ENCODE results near the gene PRRG3.

The PRRG3 gene

DNA sequence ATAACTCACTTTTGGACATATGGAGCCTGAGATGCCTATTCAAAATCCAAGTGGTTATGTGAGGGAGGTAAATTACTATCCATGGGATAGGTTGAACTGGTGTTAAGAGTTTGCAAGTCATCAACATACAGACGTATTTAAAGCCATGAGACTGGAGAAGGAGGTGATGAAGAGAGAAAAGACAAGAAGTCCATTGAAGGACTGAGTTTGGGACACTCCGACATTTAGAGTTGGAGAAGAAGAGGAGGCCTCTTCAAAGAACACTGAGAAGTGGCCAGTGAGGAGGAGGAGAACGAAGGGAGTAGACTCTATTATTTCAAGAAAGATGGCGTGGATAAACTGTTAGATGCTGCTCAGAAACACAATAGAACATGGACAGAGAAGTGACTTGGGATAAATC, 39.2 kb downstream of the PRRG3 start, which contains the start of gene CNGA2:
CNGA2 (plus strand) TSS at position 301 of the 400 bp plus-strand sequence. CDS start 3,738 bp downstream, outside the sequence.
- ChIA-PET POLR2A (no interaction called here), CTCF (no interaction called here)
- DNase-seq (ENCODE audit: extremely low spot score) = no peak
- no peak for TF ChIP-seq FOXA1 (IDR thresholded peaks at IDR 0.05)
- no peak for TF ChIP-seq HDGF (IDR thresholded peaks at IDR 0.05; ENCODE audit: borderline replicate concordance)
- TF ChIP-seq FOXK2 (IDR thresholded peaks at IDR 0.05) = no peak

DNA sequence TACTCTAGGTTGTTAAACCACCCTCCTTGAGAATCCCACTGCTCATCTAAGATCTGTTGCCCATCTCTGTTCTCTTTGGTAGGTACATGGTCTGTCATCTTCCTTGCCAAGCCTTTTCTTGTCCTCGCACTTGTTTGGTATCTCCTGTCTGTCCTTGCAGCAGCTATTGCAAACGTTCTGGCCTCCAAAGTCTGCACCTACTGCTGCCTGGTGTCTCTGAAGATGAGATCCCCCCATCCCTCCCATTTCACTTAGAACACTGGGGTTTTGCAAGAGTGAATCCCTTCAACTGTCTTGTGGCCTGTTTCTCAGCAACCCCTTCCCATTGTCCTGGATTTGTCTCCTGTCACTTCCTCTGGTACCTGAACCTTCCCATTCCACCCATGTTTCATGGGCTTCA, 40.0 kb downstream of the PRRG3 start:
- no peak for TF ChIP-seq BHLHE40 (IDR thresholded peaks at IDR 0.05; ENCODE audit: borderline replicate concordance)
- no peak for TF ChIP-seq SP1 (IDR thresholded peaks at IDR 0.05)
- TF ChIP-seq NFRKB (IDR thresholded peaks at IDR 0.05) = no peak
- TF ChIP-seq ELF4 (IDR thresholded peaks at IDR 0.05) = no peak
- no peak for TF ChIP-seq L3MBTL2 (conservative IDR thresholded peaks at IDR 0.05)
- ChIA-PET CTCF (no interaction called here), POLR2A (no interaction called here)
- no peak for DNase-seq (ENCODE audit: extremely low spot score)

DNA sequence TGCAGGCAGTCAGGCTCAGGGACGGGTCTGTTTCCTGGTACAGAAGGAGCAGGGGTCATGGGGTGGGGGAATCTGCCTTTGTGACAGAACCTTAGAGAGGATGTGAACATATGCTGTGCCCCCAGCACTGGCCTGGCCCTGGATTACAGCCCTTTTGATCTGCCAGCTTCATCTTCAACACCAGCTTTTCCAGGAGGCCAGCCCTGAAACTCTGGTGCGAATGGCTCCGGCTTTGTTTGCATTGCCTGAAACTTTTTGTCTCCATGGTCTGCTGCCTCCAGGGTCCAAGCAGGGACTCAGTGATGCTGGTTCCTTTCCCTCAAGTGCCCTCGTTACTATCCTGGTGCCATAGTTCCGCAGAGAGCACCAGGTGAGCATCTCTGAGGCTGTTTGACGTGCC, 41.4 kb downstream of the PRRG3 start:
- POLR2A ChIA-PET = no interaction called here
- no peak for DNase-seq (ENCODE audit: extremely low spot score)
- CTCF ChIA-PET = no interaction called here

DNA sequence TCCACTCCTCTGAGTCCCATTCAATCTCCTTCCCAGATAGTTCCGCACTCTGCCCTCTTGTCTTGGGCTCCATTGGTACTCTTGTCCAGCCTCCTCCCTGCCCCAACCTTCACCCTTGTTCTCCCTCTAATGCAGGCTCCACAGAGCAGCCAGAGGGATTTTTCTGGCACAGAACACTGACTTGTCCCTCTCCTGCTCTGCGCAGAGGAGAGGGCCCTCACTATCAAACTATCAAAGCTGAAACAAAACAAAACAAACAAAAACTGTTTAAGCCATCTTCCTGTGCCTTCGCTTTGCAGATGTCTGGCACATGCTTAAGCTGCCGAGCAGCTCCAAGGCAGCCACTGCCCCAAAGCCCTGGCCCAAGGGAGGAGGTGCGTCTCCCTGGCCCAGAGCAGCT, 42.2 kb downstream of the PRRG3 start:
- CTCF ChIA-PET = no interaction called here
- DNase-seq (ENCODE audit: extremely low spot score) = no peak
- POLR2A ChIA-PET = no interaction called here
- TF ChIP-seq CTBP1 (IDR thresholded peaks at IDR 0.05; ENCODE audit: borderline replicate concordance) = no peak
- no peak for TF ChIP-seq ARNT (IDR thresholded peaks at IDR 0.05)
- no peak for TF ChIP-seq LEF1 (IDR thresholded peaks at IDR 0.05; ENCODE audit: borderline replicate concordance)
- no peak for TF ChIP-seq FOXK2 (IDR thresholded peaks at IDR 0.05)
- no peak for TF ChIP-seq SUZ12 (IDR thresholded peaks at IDR 0.05)
- TF ChIP-seq TARDBP (IDR thresholded peaks at IDR 0.05) = no peak
- TF ChIP-seq HDGF (IDR thresholded peaks at IDR 0.05; ENCODE audit: borderline replicate concordance) = no peak

More for the DNA sequence above, 41.4 kb downstream of the PRRG3 start:
- TF ChIP-seq CTBP1 (IDR thresholded peaks at IDR 0.05; ENCODE audit: borderline replicate concordance) = no peak
- no peak for TF ChIP-seq ARNT (IDR thresholded peaks at IDR 0.05)

DNA sequence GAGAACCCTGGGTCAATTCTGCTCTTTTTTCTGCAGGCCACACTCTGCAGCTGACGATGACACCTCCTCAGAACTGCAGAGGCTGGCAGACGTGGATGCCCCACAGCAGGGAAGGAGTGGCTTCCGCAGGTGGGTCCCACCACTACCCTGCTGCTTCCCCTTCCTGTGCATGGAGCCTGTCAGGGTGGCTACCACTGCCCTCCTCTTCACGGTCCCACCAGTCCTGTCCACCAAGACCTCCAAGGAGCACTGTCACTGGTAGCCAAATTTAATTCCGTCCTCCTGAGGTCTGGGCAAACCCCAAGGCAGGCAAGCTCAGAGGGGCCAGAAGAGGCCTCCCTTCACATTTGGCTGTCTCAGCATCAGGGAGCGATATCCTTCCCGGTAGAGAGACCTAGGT, 43.5 kb downstream of the PRRG3 start:
- no peak for DNase-seq (ENCODE audit: extremely low spot score)
- ChIA-PET POLR2A (no interaction called here), CTCF (no interaction called here)
- TF ChIP-seq, protein P1, sequence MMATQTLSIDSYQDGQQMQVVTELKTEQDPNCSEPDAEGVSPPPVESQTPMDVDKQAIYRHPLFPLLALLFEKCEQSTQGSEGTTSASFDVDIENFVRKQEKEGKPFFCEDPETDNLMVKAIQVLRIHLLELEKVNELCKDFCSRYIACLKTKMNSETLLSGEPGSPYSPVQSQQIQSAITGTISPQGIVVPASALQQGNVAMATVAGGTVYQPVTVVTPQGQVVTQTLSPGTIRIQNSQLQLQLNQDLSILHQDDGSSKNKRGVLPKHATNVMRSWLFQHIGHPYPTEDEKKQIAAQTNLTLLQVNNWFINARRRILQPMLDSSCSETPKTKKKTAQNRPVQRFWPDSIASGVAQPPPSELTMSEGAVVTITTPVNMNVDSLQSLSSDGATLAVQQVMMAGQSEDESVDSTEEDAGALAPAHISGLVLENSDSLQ (IDR thresholded peaks at IDR 0.05) = no peak
- TF ChIP-seq FOXA1 (IDR thresholded peaks at IDR 0.05) (no peak), FOXM1 (IDR thresholded peaks at IDR 0.05; ENCODE audit: borderline replicate concordance) (no peak), SUZ12 (IDR thresholded peaks at IDR 0.05) (no peak), FOXK2 (IDR thresholded peaks at IDR 0.05) (no peak), BHLHE40 (IDR thresholded peaks at IDR 0.05; ENCODE audit: borderline replicate concordance) (no peak), ELF4 (IDR thresholded peaks at IDR 0.05) (no peak), TARDBP (IDR thresholded peaks at IDR 0.05) (no peak), CTBP1 (IDR thresholded peaks at IDR 0.05; ENCODE audit: borderline replicate concordance) (no peak), NFRKB (IDR thresholded peaks at IDR 0.05) (no peak), ZNF384 (IDR thresholded peaks at IDR 0.05) (no peak), L3MBTL2 (conservative IDR thresholded peaks at IDR 0.05) (no peak), ARNT (IDR thresholded peaks at IDR 0.05) (no peak), HDGF (IDR thresholded peaks at IDR 0.05; ENCODE audit: borderline replicate concordance) (no peak), LEF1 (IDR thresholded peaks at IDR 0.05; ENCODE audit: borderline replicate concordance) (no peak), SP1 (IDR thresholded peaks at IDR 0.05) (no peak)

DNA sequence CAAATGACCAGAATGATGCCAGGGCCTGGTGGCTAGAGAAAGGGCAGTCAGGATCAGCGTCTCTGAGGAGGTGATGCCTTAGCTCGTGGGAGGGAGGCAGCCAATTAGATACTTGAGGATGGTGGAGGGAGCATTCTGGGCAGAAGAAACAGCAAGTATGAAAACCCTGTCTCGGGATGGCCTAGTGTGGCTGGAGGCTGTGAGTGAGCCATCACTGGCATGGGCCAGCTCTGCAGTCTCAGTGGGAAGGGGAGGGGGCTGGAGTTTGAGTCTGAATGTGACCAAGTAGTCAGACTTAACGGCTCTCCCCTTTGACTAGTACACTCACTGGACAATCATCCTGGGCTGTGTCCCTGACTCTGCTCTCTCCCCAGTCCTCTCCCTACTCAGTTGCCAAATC, 46.3 kb downstream of the PRRG3 start:
- no peak for DNase-seq (ENCODE audit: extremely low spot score)
- POLR2A ChIA-PET = no interaction called here
- TF ChIP-seq ARNT (IDR thresholded peaks at IDR 0.05) (no peak), ELF4 (IDR thresholded peaks at IDR 0.05) (no peak), FOXK2 (IDR thresholded peaks at IDR 0.05) (no peak), SUZ12 (IDR thresholded peaks at IDR 0.05) (no peak), FOXM1 (IDR thresholded peaks at IDR 0.05; ENCODE audit: borderline replicate concordance) (no peak), NFRKB (IDR thresholded peaks at IDR 0.05) (no peak), FOXA1 (IDR thresholded peaks at IDR 0.05) (no peak), TARDBP (IDR thresholded peaks at IDR 0.05) (no peak), L3MBTL2 (conservative IDR thresholded peaks at IDR 0.05) (no peak), LEF1 (IDR thresholded peaks at IDR 0.05; ENCODE audit: borderline replicate concordance) (no peak), BHLHE40 (IDR thresholded peaks at IDR 0.05; ENCODE audit: borderline replicate concordance) (no peak), ZNF384 (IDR thresholded peaks at IDR 0.05) (no peak), CTBP1 (IDR thresholded peaks at IDR 0.05; ENCODE audit: borderline replicate concordance) (no peak), SP1 (IDR thresholded peaks at IDR 0.05) (no peak), HDGF (IDR thresholded peaks at IDR 0.05; ENCODE audit: borderline replicate concordance) (no peak)
- TF ChIP-seq, protein P1 (IDR thresholded peaks at IDR 0.05) = no peak
- CTCF ChIA-PET = no interaction called here

DNA sequence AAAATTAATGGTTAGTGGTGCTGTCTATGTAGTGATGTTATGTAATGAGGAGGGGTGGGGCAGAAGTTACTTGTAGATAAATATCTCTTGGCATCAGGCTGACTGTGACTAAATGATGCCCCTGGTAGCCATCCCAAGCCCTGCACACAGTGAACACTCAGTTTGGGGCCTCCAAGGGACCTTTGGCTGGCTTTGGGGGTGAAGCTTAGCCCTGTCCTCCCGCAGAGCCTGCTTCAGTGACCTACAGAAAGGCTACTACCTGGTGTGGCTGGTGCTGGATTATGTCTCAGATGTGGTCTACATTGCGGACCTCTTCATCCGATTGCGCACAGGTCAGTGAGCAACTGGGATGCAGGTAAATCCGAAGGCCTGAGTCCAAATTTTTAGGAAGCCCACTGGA, 47.1 kb downstream of the PRRG3 start:
- no peak for DNase-seq (ENCODE audit: extremely low spot score)
- ChIA-PET CTCF (interaction anchor here (1.1 kb wide), 1 partner anchor 890 kb away, joined by 4 read pairs; no protein-coding TSS in a partner anchor), POLR2A (no interaction called here)
- TF ChIP-seq HDGF (IDR thresholded peaks at IDR 0.05; ENCODE audit: borderline replicate concordance) = no peak
